GM04504 (cell line): Measurements from ENCODE around the gene ITSN2.
"Not testable (repeated sequence)": the region's sequence is repeated elsewhere in the genome, so short reads cannot be mapped to it uniquely, and the experiment has no call there.

Source experiments
- DNase-seq: peaks from one replicate; pipeline ENCODE4 v3.0.0-alpha.2; 2012; ENCODE audit warnings: low read depth

ITSN2 gene

DNA sequence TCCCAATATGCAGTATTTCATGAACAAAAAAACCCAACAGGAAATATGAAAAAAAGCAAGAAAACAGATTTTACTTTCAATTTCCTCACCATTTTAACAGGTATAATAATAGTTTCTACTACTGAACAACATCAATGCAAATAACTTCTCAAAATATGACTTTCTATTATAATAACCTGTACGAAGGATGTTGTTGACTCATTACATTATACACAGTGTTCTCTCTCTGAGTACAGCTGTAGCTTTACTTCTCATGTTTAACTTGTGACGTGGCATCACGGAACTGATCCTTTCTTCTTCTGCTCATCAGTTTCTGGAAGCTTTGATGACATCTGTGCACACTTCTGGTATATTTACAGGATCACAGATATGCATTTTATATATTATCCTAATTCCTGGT lies 145.5 kb downstream of the ITSN2 start:
- no peak for DNase-seq

DNA sequence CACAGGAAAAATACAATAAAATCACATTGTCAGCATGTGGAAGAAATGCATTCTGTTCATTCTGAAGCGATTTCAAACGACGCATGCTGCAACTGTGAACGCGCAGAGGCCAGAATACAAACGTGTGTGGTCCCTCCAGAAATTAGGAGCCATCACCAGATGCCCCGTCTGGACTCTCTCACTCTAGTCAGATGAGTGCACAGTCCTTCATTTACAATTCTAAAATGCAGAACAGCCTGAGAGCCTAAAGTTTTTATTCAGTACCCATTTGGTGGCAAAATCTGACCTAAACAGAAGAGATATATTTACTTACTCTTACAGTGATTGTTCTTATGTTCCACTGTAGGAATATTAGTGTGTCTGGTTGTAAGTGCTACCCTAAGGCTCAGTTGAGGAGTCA lies 148.9 kb downstream of the ITSN2 start:
- DNase-seq, result no peak

DNA sequence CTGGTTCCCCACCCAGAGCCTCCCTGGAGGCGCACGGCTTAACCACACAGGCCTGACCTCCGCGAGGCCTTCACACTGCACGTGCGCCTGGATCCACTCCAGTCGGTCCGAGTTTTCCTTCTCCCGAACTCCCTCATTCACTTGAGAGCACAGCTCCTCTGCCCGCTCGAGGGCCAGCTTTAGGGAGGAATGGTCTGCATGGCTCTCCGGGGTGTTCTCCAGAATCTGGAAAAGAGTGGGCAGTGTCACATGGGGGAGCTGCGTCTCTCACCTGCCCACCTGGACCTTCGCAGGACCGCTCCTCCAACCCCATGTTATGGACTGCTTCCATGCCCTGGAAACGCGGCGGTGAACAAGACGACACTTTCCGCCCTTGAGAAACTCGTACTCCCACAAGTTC lies 149.6 kb downstream of the ITSN2 start:
- no peak for DNase-seq

DNA sequence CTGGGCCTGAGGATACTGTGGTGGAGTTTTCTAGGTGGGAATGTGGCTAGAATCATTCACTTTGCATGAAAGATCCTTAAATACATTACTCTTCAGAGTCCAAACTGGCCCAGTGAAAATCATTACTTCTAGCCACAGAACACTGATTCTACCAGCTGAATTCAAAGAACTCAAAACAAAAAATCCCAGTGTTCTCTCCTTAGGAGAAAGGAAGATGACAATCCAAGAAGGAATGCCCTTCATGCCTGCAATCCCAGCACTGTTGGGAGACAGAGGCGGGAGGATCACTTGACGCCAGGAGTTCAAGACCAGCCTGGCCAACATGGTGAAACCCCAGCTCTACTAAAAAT lies 150.3 kb downstream of the ITSN2 start:
- no peak for DNase-seq

DNA sequence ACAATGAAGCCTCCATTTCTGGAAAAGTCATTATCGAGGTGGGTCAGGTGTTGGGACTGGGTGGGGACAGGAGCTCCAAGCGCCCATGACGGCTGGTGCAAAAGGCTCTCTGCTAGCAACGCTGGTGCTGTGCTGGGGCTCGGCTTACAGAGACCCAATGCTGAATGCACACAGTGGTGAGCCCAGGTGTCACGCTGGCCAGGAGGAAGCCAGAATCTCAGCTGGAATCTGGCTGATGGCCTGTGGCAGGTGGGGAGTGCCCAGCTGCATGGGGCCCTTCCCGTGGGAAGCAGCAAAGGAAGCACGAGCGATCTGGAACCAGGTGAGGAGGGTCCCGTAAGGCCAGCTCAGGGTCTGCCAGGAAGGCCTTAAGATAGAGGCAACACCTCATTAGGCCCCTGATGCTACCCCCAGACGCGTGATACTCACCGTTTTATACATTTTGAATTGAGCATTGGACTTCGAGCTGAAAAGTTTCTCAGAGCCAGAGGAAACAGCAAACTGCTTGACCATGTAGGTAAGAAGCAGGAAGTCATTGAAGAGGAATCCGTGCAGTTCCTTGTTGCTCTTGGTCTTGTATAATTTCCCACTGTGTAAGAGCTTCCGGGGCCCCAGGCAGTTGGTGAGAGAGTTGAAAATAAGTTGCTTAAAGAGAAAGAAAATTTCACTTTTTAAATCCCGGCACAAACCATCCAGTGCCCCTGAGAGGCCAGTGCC lies 150.8 kb downstream of the ITSN2 start:
- no peak for DNase-seq

DNA sequence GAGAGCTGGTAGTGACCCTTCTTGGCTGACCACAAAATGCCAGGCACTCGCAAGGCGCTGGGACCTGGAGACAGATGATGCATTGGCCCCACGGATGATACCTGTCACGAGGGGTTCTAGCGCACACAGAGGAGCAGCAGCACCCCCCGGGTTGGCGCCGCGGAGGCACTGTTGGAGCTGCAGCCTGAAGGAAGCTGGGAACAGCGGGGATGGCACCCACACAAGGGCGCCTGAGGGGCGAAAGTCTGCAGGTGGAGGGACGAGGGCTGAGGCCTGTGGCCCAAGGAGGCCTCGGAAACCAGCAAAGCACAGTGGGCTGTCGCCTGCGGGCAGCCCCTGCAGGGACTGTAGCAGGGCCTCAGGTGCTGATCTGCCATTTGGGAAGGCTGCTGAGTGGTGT lies 151.8 kb downstream of the ITSN2 start:
- no peak for DNase-seq

DNA sequence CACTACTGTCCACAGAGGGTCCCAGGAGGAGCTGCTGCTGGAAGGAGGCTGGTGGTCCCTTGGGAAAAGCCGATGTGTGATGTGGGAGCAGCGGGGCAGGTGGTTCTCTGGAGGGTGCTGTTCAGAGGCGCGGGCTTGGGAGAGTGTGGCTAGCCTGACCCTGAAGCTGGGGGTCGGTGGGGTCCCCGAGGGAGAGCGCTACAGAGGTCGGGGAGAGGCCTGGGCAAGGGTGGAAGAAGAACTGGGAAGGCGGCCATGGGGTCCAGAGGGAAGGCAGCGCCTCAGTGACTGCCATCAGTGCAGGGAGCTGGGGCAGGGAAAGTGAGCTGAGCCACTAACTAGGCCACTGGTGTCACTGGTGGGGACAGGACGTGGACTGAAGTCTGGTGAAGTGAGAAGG lies 153.0 kb downstream of the ITSN2 start:
- no peak for DNase-seq

DNA sequence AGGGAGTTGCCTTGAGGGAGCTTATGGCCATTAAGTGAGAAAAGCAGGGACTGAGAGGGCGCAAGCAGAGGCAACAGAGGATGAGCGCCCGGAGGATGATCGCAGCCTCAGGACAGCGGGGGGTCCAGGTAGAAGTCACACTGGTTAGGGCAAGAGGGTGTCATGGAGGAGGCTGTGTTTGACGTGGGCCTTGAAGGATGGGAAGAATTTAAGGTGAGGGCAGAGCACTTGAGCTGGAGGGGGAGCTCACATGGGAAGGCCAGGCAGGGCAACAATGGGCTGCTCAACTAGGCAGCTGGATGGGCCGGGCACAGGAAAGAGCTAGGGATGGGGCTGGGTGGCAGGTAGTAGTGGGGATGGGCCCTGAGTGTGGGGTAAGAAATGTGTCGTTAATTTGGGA lies 153.6 kb downstream of the ITSN2 start:
- DNase-seq, result no peak

DNA sequence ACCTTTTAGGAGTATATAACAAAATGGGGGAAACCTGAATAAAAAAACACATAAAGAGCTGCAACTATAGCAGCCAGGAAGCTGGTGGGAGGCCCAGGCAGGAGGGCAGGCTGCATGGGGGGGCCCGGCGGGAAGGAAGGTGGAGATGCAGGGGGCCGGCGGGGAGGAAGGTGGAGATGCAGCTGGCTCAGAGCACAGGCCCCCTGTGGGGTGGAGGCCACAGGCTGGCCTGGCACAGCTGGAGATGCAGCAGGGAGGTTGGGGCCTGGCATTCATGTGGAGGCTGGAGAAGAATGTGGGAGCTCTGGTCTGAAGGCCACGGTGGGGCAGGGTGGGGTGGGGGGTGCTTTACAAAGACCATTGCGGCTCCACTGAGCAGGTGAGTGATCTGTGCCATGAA lies 154.1 kb downstream of the ITSN2 start:
- no peak for DNase-seq

DNA sequence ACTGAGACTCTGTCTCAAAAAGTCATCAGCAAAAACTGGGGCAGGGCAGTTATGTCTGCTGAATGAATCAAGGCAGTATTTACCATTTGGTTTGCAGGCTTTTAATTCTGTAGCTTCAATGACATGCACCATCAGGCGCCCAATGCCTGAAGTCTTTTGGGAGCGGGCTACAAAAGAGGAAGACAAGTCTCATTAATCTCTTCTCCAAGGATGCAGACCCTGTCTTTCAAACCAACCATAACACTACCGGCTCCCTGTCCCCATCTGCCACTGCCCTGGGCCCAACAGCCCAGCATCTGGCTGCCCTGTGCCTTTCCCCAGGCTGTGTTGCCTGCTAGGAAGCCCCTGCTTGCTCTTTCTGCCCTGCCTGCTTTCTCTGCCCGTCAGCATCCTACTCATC lies 155.2 kb downstream of the ITSN2 start:
- DNase-seq, result no peak

DNA sequence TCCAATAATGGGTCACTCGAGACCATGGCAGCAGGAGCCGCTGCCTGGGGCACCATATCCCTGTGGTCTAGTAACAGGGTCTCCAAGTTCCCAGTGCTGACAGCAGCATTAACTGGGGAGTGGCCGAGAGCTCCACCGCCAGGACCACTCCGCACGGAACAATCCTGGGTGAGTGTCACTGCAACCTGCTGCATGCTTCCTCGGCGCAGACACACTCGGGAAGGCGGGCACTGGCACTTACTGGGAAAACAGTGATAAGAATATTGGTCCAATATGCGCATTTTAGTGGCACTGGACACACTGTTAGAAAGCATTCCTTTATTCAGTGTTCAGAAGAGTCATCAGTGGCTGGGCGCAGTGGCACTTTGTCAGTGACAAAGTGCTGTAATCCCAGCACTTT lies 155.8 kb downstream of the ITSN2 start:
- no peak for DNase-seq

DNA sequence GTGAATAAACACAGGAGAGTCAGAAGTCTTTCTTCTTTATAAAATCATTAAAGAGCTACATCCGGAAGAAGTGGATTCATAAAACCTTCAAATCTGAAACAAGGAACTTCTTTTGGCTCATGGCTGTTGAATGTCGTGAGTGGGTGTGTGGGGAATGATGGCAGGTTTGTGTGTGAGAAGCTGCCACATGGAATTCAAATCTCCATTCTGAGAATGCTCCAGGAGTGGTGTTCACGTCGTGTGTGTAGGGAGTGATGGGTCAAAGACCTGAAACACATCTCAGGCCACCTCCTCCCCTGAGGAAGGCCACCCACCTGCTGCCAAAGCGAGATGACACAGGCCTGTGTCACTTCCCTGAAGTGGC lies 156.6 kb downstream of the ITSN2 start:
- DNase-seq, result no peak

DNA sequence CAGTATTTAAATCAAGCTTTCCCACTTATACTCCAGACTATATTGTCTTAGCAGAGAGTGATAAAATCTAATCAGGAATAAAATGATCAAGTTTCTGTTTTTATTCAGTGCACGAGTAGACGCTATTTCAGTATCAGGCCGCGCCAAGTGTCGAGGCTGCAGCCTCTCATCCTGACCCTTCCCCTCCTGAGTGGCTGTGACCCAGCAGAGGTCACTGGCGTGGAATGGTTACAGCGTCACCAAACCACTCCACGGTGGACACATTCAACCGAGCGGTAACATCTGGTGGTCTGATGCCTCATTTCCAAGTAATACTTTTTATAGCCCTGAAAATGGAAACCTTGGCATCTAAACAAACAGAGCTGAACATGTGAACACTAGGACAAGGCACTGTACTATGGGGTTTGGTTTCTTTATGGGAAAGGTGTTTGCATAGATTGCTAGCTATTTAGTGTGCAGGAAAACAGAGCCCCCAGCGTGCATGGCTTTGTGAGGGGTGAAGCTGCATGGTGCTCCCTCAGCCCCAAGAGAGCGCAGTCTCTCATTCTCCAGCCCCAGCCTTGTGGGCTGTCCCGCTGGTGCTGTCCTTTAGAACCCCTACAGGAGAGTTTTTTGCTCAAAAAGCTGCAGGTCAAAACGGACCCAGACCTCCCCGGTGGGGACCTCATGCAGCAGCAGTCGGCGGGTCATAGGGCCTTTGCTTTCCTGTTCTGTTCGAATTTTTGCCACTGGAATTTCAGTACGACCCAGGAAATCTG lies 157.1 kb downstream of the ITSN2 start:
- DNase-seq, result no peak

DNA sequence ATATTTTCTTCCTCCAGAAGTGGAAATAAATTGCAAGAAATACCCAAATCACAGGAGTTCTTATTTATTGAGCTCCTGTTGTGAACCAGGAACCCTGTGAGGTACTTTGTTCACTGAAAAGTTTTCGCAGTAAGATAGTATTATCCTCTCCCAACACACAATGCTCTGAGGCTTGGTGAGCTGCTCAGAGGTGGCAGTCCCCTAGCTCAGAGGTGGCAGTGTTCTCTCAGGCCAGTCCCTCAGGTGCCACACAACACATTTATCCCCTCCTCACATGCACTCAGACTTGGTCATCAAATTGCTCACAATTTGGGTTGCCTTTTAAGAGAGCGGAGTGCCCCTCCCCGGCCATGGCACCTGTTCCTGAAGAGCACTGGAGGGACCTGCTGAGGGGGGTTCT lies 159.5 kb downstream of the ITSN2 start:
- DNase-seq, result no peak

DNA sequence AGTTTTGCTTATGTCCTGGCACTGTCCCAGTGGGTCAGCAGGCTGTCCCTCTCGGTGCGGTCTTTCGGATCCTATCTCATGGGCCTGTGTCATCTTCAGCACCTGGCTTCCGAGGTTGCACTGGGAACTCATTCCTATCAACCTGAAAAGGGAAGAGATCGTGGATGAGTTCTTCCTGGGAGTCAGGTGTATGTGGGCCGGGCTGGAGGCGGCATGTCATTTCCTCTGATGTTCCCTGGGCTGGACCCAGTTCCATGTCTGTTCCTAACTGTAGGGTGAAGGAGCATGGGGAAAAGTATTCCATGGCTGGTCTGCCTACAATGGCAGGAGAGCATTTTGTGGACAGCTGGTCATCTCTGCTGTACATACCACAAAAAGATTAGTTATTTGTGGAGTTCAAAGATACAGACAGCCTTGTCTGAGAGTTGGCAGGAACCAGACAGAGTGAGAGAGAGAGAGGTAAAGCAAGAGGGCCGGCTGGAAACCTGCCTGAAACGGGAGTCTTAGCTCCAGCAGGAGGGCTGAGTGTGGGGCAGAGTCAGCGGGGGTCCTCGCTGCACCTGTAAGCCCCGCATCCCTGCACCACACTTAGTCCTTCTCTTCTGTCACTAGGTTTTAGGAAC lies 160.3 kb downstream of the ITSN2 start:
- DNase-seq, result no peak

DNA sequence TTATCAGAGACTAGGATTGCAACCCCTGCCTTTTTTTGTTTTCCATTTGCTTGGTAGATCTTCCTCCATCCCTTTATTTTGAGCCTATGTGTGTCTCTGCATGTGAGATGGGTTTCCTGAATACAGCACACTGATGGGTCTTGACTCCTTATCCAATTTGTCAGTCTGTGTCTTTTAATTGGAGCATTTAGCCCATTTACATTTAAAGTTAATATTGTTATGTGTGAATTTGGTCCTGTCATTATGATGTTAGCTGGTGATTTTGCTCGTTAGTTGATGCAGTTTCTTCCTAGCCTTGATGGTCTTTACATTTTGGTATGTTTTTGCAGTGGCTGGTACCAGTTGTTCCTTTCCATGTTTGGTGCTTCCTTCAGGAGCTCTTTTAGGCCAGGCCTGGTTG lies 163.1 kb downstream of the ITSN2 start:
- not testable (repeated sequence) for DNase-seq

DNA sequence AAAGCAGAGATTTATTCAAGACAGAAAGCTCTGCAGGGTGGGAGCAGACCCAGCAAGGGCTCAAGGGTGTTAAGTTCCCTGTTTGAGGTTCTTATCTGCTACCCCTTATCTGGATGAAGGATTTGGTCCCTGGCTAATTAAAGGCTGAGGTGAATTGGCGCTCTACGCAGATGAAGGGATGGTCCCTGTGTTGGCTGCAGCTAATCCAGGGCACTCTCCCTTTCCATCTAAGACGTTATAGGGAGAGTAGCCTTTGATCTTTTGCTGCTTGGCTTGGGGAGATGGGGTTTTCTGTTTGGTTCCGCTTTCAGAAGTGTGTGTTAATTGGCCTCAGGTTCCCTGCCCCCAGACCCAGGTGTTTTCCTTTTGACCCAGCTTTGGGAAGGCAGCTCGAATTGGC lies 168.5 kb downstream of the ITSN2 start:
- DNase-seq, result no peak

DNA sequence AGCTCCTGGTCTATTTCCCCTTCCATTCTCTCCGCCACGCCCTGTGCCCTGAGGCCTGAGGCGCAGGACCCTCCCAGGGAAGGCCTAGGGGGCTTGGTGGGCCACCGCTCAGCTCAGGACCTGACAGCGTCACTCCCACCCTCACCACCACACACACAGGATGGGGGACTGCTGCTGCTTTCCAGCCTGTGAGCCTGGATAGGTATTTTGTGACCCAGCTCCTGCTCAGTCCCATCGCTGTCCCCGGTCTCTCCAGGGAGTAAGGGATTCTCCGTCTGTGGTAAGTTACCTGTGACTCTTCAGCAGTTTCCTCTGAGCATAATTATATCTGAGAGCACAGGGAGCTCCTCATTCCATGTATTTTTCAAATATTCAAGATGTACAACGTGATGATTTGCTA lies 169.2 kb downstream of the ITSN2 start:
- no peak for DNase-seq

DNA sequence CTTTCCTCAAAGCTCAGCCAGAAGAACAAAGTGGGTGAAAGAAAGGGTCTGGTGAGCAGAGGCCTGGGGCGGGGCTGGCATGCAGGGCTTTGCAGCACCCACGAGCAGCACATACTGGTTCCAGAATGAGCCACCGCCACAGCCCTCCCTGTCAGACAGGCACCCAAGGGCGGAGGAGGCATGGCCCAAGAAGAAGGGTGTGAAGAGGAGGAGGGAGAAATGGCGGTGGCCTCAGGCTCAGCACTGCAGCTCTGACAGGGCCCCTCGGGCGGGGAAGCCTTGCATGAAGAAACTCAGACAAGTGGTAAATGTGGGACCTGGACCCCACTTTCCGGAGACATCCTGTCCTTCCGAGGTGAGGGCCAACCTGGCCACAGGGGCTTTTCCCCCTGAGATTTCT lies 169.8 kb downstream of the ITSN2 start:
- DNase-seq, result no peak

DNA sequence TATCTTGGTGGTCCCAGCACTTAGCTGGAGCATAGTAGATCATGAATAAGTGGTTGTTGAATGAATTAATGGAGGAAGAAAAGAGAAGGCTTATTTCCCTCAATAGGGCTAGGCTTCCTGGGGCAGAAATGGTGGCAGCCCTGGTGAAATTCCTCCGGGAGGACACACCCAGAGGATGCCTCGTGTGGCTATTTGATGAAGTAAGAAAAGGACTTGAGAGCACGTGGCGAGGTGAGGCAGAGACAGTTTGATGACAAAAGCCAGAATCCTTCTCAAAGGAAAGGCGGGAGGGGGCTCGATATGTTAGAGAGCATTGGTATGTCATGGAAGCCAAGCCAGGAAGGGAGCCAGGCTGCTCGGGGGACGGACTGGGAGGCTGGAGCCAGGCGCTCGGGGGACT lies 170.8 kb downstream of the ITSN2 start:
- DNase-seq, result no peak

DNA sequence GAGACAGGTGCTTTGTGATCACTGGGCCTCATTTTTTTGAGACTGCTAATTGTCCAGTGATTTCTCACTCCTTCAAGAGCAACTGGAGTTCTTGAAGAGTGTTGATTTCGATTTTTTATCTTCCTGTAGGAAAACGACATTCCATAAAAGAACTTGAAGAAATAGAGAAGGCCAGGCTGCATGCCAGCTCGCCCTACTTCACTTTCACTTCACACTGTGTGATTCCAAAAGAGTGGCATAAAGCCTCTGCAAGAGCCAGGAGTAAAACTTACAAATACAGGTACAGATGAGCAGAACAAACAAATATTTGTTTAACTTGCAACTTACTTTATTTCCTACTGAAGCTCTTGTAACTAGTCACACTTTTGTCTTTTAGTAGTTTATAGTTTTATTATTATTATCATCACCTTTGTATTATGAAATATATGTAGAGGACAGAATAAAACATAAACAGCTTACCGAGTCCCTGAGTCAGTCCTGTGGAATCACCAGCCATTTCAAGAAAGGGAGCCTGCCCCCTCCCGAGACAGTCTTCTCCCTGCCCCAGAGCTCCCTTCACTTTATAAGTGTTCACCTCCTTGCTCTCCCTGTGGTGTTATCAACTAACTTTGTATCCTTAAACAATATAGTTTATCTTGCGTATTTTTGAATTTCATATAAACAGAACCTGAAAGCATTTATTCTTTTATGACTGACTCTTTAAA lies 176.8 kb downstream of the ITSN2 start:
- no peak for DNase-seq

DNA sequence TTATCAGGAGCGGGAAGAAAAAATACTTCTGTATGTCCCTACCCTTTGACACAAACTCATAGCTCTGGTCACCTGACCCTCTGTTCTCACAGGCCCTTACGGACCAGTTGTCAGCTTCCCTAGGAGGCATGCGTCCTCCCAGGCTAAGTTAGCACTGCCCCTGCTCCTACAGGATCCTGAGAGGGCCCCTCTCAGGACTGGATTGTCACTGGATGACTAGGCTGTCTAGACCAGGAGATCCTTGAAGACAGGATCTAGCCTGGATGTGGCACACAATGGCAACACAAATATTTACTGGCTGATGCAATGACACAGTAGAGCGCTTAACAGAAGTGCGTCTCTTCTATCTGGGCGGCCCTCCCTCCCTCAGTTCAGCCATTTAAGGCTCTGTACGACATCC lies 177.8 kb downstream of the ITSN2 start:
- no peak for DNase-seq

DNA sequence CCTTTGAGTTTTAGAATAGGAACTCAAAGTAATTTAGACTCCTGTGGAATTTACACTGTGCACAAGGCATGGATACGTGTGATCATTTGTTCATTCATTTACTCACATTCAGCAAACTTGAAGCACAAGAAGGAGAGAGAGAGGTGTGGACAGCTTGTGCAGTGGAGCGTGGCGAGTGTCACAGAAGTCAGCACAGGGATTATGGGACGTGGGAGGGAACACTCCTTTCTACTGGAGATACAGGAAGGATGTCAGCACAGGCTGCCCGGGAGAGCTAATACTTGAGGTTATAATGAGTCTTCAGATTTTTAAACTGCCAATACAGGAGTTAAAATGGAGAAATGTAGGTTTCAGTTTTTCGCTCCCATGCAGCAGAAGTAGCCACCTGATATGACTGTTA lies 178.5 kb downstream of the ITSN2 start:
- no peak for DNase-seq
